Measurements from ENCODE around the gene ZC3H11A.

Gene ZC3H11A

DNA sequence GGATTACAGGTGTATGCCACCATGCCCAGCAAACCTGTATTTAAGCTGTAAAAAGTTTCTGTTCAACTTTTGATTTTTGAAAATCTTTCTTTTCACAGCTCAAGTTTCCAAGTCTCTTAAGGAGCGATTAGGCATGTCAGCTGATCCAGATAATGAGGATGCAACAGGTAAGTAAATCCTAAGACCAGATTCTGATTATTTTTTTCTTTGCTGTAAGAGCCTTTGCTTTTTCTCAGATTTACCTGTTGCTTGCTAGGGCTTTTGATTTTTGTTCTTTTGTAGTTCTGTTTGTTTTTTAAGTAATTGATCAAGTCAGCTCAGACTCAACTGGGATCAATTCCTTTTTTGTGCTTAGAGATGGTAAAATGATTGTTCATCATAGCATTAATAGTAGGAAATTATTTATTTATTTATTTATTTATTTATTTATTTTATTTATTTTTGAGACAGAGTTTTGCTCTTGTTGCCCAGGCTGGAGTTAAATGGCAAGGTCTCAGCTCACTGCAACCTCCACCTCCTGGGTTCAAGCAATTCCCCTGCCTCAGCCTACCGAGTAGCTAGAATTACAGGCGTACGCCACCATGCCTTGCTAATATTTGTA, 44.9 kb downstream of the ZC3H11A start:
- DNase-seq (ENCODE audit: low read depth in 2 of 2) = no peak

DNA sequence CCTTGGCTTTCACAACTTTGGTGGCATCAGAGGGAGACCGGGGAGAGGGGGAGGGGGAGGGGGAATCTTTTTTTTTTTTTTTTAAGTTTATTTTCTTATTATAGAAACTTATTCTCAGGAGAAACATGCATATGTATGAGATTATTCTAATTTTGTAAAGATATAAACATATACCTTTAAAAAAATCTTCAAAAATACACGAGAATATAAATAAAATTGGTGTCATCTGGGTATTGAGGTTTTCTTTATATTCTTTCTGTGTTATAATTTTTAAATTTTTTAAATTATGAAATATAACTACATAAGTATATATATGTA, 47.1 kb downstream of the ZC3H11A start:
- DNase-seq (ENCODE audit: low read depth in 2 of 2) = no peak

DNA sequence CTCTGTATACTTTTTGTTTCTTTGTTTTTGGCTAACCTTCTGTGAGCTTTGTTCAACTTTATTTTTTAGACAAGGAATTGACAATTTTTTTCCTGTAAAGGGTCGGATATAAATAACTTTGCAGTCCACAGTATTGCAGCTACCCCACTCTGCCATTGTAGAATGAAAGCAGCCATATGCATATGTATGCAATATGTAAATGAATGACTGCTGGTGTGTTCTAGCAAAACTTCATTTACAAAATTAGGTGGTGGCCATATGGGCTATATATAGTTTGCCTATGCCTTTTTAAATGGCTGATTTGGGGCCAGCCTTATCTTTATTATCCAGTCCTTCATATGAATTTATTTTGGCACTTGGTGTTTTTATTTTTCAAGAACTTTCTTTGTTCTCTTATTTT, 48.0 kb downstream of the ZC3H11A start:
- DNase-seq (ENCODE audit: low read depth in 2 of 2) = no peak
